ENCODE results near the gene RLN3. TPM values are rescaled to one million over a fixed set of nuclear protein-coding genes. Genes with fewer than 3 reads are reported as not detected.
A peak's percentile ranks its signal among the peaks of the same experiment; 100 is the strongest.

RLN3 gene
- total RNA-seq, 1 donor = not detected

DNA sequence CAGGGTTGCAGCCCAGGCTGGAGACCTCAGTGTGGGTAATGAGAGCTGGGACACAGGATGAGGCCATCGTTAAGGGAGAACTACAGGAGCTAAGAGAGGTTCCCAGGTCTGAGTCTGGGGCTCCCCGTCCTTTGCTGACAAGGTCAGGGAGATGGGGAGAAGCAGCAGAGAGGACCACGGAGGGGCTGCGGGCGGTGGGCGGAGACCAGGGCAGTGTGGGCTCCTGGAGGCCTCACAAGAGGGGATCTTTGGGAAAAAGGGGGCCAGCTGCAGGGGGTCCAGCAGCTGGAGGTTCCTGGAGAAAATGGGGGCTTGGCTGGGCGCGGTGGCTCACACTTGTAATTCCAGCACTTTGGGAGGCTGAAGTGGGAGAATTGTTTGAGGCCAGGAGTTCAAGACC lies 37.9 kb upstream of the RLN3 start:
- no peaks in the 10 kb centered on the region for H3K27me3 ChIP-seq (ENCODE audit: insufficient read depth, low read length)
- H3K79me2 ChIP-seq (ENCODE audit: insufficient read depth, low read length) = peaks cover 9% of the 10 kb centered on the region
- no peak overlapping the region for H3K27ac ChIP-seq (ENCODE audit: low read depth, low read length)
- no peaks in the 10 kb centered on the region for H3K9me3 ChIP-seq (ENCODE audit: low read depth, low read length)
- no peak for DNase-seq (ENCODE audit: insufficient read length, low spot score, missing footprints)
- no peak for TF ChIP-seq CTCF (IDR thresholded peaks at IDR 0.05; ENCODE audit: extremely low read depth, low read depth, low read length)
- H3K36me3 ChIP-seq (ENCODE audit: insufficient read depth, low read length) = peaks cover 5% of the 10 kb centered on the region
- H3K4me1 ChIP-seq (ENCODE audit: insufficient read depth, low read length) = peaks cover 10% of the 10 kb centered on the region
- peaks cover 3% of the 10 kb centered on the region for H4K20me1 ChIP-seq (ENCODE audit: insufficient read depth, low read length)
- H3K4me2 ChIP-seq (ENCODE audit: insufficient read depth, low read length) = no peak overlapping the region
- H3K4me3 ChIP-seq (ENCODE audit: insufficient read depth, low read length) = no peak overlapping the region
- no peak overlapping the region for H2AFZ ChIP-seq (ENCODE audit: low read length)

DNA sequence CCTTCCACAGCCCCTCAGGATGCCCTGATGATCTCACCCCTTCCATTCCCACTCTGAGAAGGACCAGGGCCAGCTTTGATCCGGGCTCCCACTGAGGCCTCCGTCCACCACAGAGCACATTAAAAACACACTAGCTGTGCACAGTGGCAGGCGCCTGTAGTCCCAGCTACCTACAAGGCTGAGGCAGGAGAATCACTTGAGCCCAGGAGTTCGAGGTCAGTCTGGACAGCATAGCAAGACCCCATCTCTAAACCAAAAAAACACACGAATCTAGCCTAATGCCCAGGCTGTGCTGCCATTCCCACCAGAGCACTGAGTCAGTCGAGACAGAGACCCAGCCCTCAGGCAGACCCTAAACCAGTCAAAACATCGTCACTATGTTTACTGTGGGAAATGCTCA lies 35.9 kb upstream of the RLN3 start:
- peaks cover 9% of the 10 kb centered on the region for H3K4me1 ChIP-seq (ENCODE audit: insufficient read depth, low read length)

DNA sequence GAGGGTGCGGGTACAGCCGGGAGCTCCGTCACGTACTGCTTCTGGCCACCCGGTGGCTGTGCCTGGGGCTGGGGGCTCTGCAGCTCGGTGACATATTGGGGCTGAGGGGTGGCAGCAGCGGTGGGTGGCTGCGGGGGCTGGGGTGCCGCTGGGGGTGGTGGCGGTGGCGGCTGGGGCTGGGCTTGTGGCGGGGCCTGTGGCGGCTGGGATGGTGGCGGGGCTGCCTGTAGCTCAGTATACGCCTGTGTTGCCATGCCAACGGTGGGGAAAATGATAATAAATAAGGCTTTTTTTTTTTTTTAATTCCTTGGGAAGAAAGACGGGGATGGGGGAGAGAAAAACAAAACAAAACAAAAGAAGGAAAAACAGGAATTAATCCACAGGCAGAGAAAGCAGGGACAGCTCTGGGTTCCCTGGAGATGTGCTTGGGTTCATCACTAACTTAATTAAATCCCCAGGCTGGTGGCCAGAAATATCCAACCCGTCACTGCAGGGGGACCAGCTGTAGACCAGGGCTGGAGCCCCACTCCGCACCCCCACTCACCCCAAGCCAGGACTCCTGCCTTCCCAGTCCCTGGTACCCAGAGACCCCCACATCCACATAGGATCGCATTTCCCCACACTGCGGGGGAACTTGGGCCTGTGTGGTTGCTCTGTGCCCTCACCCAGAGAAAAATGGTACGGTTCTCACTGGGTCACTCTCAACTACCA lies 34.2 kb upstream of the RLN3 start:
- peak; percentile 79 for DNase-seq (ENCODE audit: insufficient read length, low spot score, missing footprints)
- Histone ChIP-seq H4K20me1 (ENCODE audit: insufficient read depth, low read length) (peaks cover 10% of the 10 kb centered on the region), H3K4me3 (ENCODE audit: insufficient read depth, low read length) (no peak overlapping the region), H3K27me3 (ENCODE audit: insufficient read depth, low read length) (no peaks in the 10 kb centered on the region), H3K79me2 (ENCODE audit: insufficient read depth, low read length) (peaks cover 21% of the 10 kb centered on the region), H3K27ac (ENCODE audit: low read depth, low read length) (peak overlapping the region; percentile 17), H2AFZ (ENCODE audit: low read length) (no peak overlapping the region), H3K9me3 (ENCODE audit: low read depth, low read length) (no peaks in the 10 kb centered on the region), H3K36me3 (ENCODE audit: insufficient read depth, low read length) (peaks cover 5% of the 10 kb centered on the region), H3K4me1 (ENCODE audit: insufficient read depth, low read length) (peaks cover 7% of the 10 kb centered on the region), H3K4me2 (ENCODE audit: insufficient read depth, low read length) (no peak overlapping the region)
- TF ChIP-seq CTCF (IDR thresholded peaks at IDR 0.05; ENCODE audit: extremely low read depth, low read depth, low read length) = no peak

More for the DNA sequence above, 35.9 kb upstream of the RLN3 start:
- peaks cover 5% of the 10 kb centered on the region for H4K20me1 ChIP-seq (ENCODE audit: insufficient read depth, low read length)
- H3K27me3 ChIP-seq (ENCODE audit: insufficient read depth, low read length) = no peaks in the 10 kb centered on the region
- H3K79me2 ChIP-seq (ENCODE audit: insufficient read depth, low read length) = peaks cover 11% of the 10 kb centered on the region
- DNase-seq (ENCODE audit: insufficient read length, low spot score, missing footprints) = peak; percentile 66
- no peak for TF ChIP-seq CTCF (IDR thresholded peaks at IDR 0.05; ENCODE audit: extremely low read depth, low read depth, low read length)
- H3K4me2 ChIP-seq (ENCODE audit: insufficient read depth, low read length) = no peak overlapping the region
- no peak overlapping the region for H3K27ac ChIP-seq (ENCODE audit: low read depth, low read length)
- H2AFZ ChIP-seq (ENCODE audit: low read length) = no peak overlapping the region
- H3K9me3 ChIP-seq (ENCODE audit: low read depth, low read length) = no peaks in the 10 kb centered on the region
- no peak overlapping the region for H3K4me3 ChIP-seq (ENCODE audit: insufficient read depth, low read length)
- H3K36me3 ChIP-seq (ENCODE audit: insufficient read depth, low read length) = peaks cover 5% of the 10 kb centered on the region

- TF ChIP-seq CTCF (IDR thresholded peaks at IDR 0.05; ENCODE audit: extremely low read depth, low read depth, low read length) = no peak
- Histone ChIP-seq H2AFZ (ENCODE audit: low read length) (no peak overlapping the region), H3K27ac (ENCODE audit: low read depth, low read length) (peak overlapping the region; percentile 17), H3K4me3 (ENCODE audit: insufficient read depth, low read length) (no peak overlapping the region), H3K4me2 (ENCODE audit: insufficient read depth, low read length) (no peak overlapping the region), H3K4me1 (ENCODE audit: insufficient read depth, low read length) (peaks cover 7% of the 10 kb centered on the region), H3K27me3 (ENCODE audit: insufficient read depth, low read length) (no peaks in the 10 kb centered on the region), H3K36me3 (ENCODE audit: insufficient read depth, low read length) (peaks cover 5% of the 10 kb centered on the region), H3K79me2 (ENCODE audit: insufficient read depth, low read length) (peaks cover 28% of the 10 kb centered on the region), H4K20me1 (ENCODE audit: insufficient read depth, low read length) (peaks cover 11% of the 10 kb centered on the region), H3K9me3 (ENCODE audit: low read depth, low read length) (peaks cover 2% of the 10 kb centered on the region)
- peak; percentile 96 for DNase-seq (ENCODE audit: insufficient read length, low spot score, missing footprints)
These were observed 32.8 kb upstream of the RLN3 start for GRCh38 chr19:13995017-13995728.

All from osteoblast (primary cell).